ENCODE measurements around the gene EDC4. TPM values are rescaled to one million over a fixed set of nuclear protein-coding genes. Genes with fewer than 3 reads are reported as not detected.

The EDC4 gene
- total RNA-seq, 1 experiment from 2014 or later: 100 TPM

GRCh38 chr16:67858500-67858899 is 14.4 kb upstream of the EDC4 start:
- Histone ChIP-seq H3K27ac (ENCODE audit: low read depth, low read length) (no peak overlapping the region), H3K27me3 (ENCODE audit: insufficient read depth, low read length) (no peaks in the 10 kb centered on the region), H2AFZ (ENCODE audit: low read depth, low read length, poor library complexity, severe bottlenecking) (no peak overlapping the region), H4K20me1 (ENCODE audit: insufficient read depth) (peaks cover 9% of the 10 kb centered on the region; the same call in 1 of the 2 replicates), H3K4me1 (ENCODE audit: control insufficient read depth in 1 of 2, insufficient read depth in 2 of 2, low read length in 2 of 2) (peaks cover 17 to 62% of the 10 kb centered on the region in 2 experiments; a peak in 3 of 4 replicates), H3K4me2 (ENCODE audit: low read length) (no peak overlapping the region), H3K9me3 (ENCODE audit: control insufficient read depth in 1 of 2, insufficient read depth in 1 of 2, low read depth in 1 of 2, low read length in 2 of 2) (no peaks in the 10 kb centered on the region), H3K9me2 (ENCODE audit: insufficient read depth) (no peaks in the 10 kb centered on the region), H3K9ac (ENCODE audit: low read length) (0 out of 2 replicates have a peak overlapping the region, but pooled peaks have one; percentile 9), H3K36me3 (ENCODE audit: control insufficient read depth in 1 of 2, insufficient read depth in 2 of 2, low read length in 2 of 2) (peaks cover 0 to 17% of the 10 kb centered on the region in 2 experiments; a peak in 1 of 4 replicates), H3K4me3 (replicated peaks in 1 of 2; ENCODE audit: low read depth in 1 of 2, low read length in 2 of 2) (no peak overlapping the region), H3K79me2 (ENCODE audit: insufficient read depth, low read length) (peaks cover 98% of the 10 kb centered on the region)
- BruUV-seq (replicated peaks): no TSS peak
- no peak for DNase-seq (ENCODE audit: low read depth, low spot score)
- no peak for ATAC-seq
- ChIA-PET RAD21 (ENCODE audit: low non-redundant PET in 1 of 2, low total read pairs in 2 of 2, uncharacterized antibody in 2 of 2, unreplicated experiment in 2 of 2) (no interaction called here), CTCF (no interaction called here), POLR2A (no interaction called here)
- TF ChIP-seq SIN3A (IDR thresholded peaks at IDR 0.05; ENCODE audit: low read depth) (no peak), EZH2 (IDR thresholded peaks at IDR 0.05) (no peak), JUND (IDR thresholded peaks at IDR 0.05) (no peak)
- intact Hi-C loops (cut with micrococcal nuclease): no loop called here

GRCh38 chr16:67860589-67861398 is 12.1 kb upstream of the EDC4 start:
- no peak for DNase-seq (ENCODE audit: low read depth, low spot score)
- Histone ChIP-seq H3K9ac (ENCODE audit: low read length) (no peak overlapping the region), H4K20me1 (ENCODE audit: insufficient read depth) (peaks cover 9% of the 10 kb centered on the region; the same call in 1 of the 2 replicates), H3K27ac (ENCODE audit: low read depth, low read length) (no peak overlapping the region), H2AFZ (ENCODE audit: low read depth, low read length, poor library complexity, severe bottlenecking) (no peak overlapping the region), H3K4me1 (ENCODE audit: control insufficient read depth in 1 of 2, insufficient read depth in 2 of 2, low read length in 2 of 2) (peaks cover 17 to 69% of the 10 kb centered on the region in 2 experiments; a peak in 3 of 4 replicates), H3K4me2 (ENCODE audit: low read length) (peak overlapping the region; percentile 30), H3K27me3 (ENCODE audit: insufficient read depth, low read length) (no peaks in the 10 kb centered on the region), H3K36me3 (ENCODE audit: control insufficient read depth in 1 of 2, insufficient read depth in 2 of 2, low read length in 2 of 2) (peaks cover under 1 to 23% of the 10 kb centered on the region in 2 experiments; a peak in 1 of 4 replicates), H3K9me2 (ENCODE audit: insufficient read depth) (no peaks in the 10 kb centered on the region), H3K79me2 (ENCODE audit: insufficient read depth, low read length) (peaks cover 93% of the 10 kb centered on the region), H3K4me3 (replicated peaks in 1 of 2; ENCODE audit: low read depth in 1 of 2, low read length in 2 of 2) (no peak overlapping the region), H3K9me3 (ENCODE audit: control insufficient read depth in 1 of 2, insufficient read depth in 1 of 2, low read depth in 1 of 2, low read length in 2 of 2) (no peaks in the 10 kb centered on the region)
- intact Hi-C loops (cut with micrococcal nuclease): no loop called here
- ATAC-seq: no peak
- RAD21 ChIA-PET (ENCODE audit: low non-redundant PET in 1 of 2, low total read pairs in 2 of 2, uncharacterized antibody in 2 of 2, unreplicated experiment in 2 of 2): no interaction called here
- TF ChIP-seq RAD21 (IDR thresholded peaks at IDR 0.05; ENCODE audit: low read depth) (no peak), FOSL1 (IDR thresholded peaks at IDR 0.05; ENCODE audit: low read depth) (0 out of 2 replicates have a peak, but pooled peaks have one; percentile 27)
- BruUV-seq (replicated peaks): no TSS peak
- POLR2A ChIA-PET: no interaction called here
- CTCF ChIA-PET: no interaction called here
